Type B pancreatic cell (in vitro differentiated cells): ENCODE measurements around the gene DSCAML1. TPM values are rescaled to one million over a fixed set of nuclear protein-coding genes. Genes with fewer than 3 reads are reported as not detected.

ENCODE experiments used
- DNase-seq: peaks from one replicate; pipeline ENCODE4 v3.0.0; 2021; ENCODE audit warnings: mixed read lengths; ENCODE audit not compliant: unreplicated experiment; ENCODE audit errors: extremely low spot score
- H3K27ac Mint-ChIP-seq: 2 replicates; pipeline ENCODE4 v1.8.0; 2021; ENCODE audit warnings: mild to moderate bottlenecking, mixed read lengths
- H3K27me3 Mint-ChIP-seq: 2 replicates; pipeline ENCODE4 v1.8.0; 2021; ENCODE audit warnings: mixed read lengths
- H3K36me3 Mint-ChIP-seq: 2 replicates; pipeline ENCODE4 v1.8.0; 2021; ENCODE audit warnings: mixed read lengths
- H3K4me1 Mint-ChIP-seq: one replicate; pipeline ENCODE4 v1.8.0; 2021; ENCODE audit warnings: mixed read lengths; ENCODE audit not compliant: unreplicated experiment
- H3K4me3 Mint-ChIP-seq: 2 replicates; pipeline ENCODE4 v1.8.0; 2021; ENCODE audit warnings: mild to moderate bottlenecking, mixed read lengths
- H3K9me3 Mint-ChIP-seq: 2 replicates; pipeline ENCODE4 v1.8.0; 2021; ENCODE audit warnings: mixed read lengths
- total RNA-seq: library from RNA; stranded (reverse); gene quantifications from 2 replicates; pipeline ENCODE4 v1.2.1, GENCODE V29; 2021; ENCODE audit warnings: low replicate concordance
- TF ChIP-seq, protein P1 (sequence below): fragments of 200-600 bp; sonication (generic); conservative IDR thresholded peaks from 2 replicates; pipeline ENCODE4 v1.5.0; 2021; ENCODE audit warnings: antibody characterized with exemption, mild to moderate bottlenecking

Gene DSCAML1
- total RNA-seq, 1 donor from 2014 or later, result 5.8 TPM

DNA sequence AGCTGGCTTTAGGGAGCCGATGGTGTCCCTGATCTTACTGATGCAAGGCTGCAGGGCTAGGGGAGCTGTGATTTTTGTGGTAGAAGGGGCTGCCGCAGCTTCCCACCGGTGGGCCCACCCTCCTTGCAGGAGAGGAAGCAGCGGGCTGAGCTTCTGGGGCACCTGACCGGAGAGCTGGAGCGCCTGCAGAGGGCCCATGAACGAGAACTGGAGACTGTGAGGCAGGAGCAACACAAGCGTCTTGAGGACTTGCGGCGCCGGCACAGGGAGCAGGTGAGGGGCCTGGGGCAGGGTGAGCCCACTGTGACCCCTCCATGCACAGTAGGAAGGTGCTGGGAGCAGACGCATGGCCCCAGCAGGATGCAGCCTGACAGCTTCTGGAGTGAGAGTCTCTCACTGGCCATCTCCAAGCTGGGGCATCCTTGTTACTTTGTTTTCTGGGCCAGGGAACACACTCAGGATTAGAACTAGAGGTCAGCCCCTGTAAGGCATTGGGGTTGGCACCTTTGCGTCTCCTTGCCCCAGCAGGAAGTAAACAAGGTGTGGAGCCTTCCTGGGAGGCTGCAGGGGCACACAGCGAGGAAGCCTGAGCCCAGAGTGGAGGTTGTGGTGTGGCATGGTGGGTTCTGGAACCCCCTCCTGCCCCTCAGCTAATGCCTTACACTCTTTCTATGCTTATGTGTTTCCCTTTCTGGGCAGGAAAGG is 402.6 kb downstream of the DSCAML1 start:
- Mint-ChIP-seq H3K9me3 (no peaks in the 10 kb centered on the region), H3K27ac (no peak overlapping the region), H3K36me3 (peaks cover 45% of the 10 kb centered on the region)

DNA sequence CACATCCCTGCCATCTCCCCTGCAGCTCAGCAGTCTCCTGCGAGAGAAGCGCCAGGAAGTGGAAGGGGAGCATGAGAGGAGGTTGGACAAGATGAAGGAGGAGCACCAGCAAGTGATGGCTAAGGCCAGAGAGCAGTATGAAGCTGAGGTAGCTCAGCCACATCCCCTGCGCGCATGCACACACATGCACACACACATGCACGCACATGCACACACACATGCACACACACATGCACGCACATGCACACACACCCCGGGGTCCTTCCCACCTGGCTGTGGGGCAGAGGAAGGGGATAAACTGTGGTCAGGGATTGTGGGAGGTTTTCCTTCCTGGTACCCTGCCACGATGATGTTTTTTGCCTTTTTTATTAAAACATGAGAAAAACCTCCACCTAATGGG is 404.0 kb downstream of the DSCAML1 start:
- Mint-ChIP-seq H3K9me3 (no peaks in the 10 kb centered on the region), H3K4me3 (no peak overlapping the region), H3K36me3 (peaks cover 39% of the 10 kb centered on the region), H3K27me3 (no peaks in the 10 kb centered on the region), H3K4me1 (no peaks in the 10 kb centered on the region), H3K27ac (no peak overlapping the region)
- TF ChIP-seq, protein P1, sequence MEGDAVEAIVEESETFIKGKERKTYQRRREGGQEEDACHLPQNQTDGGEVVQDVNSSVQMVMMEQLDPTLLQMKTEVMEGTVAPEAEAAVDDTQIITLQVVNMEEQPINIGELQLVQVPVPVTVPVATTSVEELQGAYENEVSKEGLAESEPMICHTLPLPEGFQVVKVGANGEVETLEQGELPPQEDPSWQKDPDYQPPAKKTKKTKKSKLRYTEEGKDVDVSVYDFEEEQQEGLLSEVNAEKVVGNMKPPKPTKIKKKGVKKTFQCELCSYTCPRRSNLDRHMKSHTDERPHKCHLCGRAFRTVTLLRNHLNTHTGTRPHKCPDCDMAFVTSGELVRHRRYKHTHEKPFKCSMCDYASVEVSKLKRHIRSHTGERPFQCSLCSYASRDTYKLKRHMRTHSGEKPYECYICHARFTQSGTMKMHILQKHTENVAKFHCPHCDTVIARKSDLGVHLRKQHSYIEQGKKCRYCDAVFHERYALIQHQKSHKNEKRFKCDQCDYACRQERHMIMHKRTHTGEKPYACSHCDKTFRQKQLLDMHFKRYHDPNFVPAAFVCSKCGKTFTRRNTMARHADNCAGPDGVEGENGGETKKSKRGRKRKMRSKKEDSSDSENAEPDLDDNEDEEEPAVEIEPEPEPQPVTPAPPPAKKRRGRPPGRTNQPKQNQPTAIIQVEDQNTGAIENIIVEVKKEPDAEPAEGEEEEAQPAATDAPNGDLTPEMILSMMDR, result no peak
- DNase-seq, result no peak

More for the DNA sequence above, 402.6 kb downstream of the DSCAML1 start:
- Mint-ChIP-seq H3K4me1 (no peaks in the 10 kb centered on the region), H3K27me3 (no peaks in the 10 kb centered on the region), H3K4me3 (no peak overlapping the region)
- DNase-seq, result no peak
- TF ChIP-seq, protein P1, result no peak

DNA sequence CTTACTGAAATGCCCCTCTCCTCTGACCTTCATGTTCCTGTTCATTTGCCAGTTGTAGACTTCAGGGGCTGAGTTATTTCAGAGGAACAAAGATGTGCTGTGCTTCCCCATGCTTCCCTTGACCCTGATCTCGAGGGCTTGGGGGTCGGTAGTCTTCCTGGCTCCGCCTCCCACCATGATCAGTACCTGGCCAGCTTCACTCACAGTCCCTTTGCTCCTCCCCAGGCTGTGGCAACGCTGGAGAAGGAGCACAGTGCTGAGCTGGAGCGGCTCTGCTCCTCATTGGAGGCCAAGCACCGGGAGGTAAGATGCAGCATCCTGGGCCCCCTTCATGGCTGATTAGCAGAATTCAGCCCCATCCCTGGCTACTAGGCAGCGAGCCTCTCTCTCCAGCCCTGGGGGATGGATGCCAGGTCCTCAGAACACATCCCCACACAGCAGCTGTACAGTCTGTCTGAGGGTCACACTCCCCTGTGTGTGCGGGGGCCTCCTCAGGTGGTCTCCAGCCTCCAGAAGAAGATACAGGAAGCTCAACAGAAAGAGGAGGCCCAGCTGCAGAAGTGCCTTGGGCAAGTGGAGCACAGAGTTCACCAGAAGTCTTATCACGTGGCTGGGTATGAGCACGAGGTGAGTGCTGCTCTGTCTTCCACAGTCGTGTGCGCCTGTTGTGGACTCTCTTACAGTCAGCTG is 404.9 kb downstream of the DSCAML1 start:
- no peaks in the 10 kb centered on the region for H3K27me3 Mint-ChIP-seq
- peaks cover 31% of the 10 kb centered on the region for H3K36me3 Mint-ChIP-seq
- H3K9me3 Mint-ChIP-seq, result no peaks in the 10 kb centered on the region
- H3K4me3 Mint-ChIP-seq, result no peak overlapping the region
- TF ChIP-seq, protein P1, result no peak
- no peaks in the 10 kb centered on the region for H3K4me1 Mint-ChIP-seq
- no peak for DNase-seq
- no peak overlapping the region for H3K27ac Mint-ChIP-seq

DNA sequence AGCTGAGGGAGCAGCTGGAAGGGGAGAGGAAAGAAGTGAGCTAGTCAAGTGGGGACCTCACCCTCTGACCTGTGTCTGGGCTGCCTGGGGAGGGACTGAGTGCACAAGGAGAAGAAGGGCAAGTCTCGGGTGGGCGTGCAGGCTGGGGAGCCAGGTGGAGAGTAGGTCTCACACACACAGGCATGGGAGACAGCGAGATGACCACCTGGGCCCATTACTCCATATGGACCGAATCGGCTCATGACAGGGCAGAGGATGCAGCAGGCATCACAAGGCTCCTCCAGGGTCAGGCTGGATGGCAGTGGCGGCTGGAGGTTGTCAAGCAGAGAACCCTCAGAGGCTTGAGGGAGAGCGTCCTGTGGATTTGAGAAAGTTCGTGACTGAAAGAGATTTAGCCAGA is 405.8 kb downstream of the DSCAML1 start:
- Mint-ChIP-seq H3K4me1 (no peaks in the 10 kb centered on the region), H3K9me3 (no peaks in the 10 kb centered on the region), H3K36me3 (peaks cover 23% of the 10 kb centered on the region), H3K4me3 (no peak overlapping the region), H3K27me3 (no peaks in the 10 kb centered on the region), H3K27ac (no peak overlapping the region)
- TF ChIP-seq, protein P1, result no peak
- no peak for DNase-seq

DNA sequence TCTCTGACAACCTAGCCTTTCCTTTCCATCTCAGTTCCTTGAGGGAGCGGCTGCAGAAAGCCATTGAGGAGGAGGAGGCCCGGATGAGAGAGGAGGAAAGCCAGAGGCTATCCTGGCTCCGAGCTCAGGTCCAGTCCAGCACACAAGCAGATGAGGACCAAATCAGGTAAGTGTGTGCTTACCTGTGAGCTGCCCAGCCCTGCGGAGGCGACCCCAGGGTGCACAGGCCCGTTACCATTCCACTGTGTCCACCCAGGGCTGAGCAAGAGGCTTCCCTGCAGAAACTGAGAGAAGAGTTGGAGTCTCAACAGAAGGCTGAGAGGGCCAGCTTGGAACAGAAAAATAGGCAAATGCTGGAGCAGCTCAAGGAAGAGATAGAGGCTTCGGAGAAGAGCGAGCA is 406.3 kb downstream of the DSCAML1 start:
- no peaks in the 10 kb centered on the region for H3K9me3 Mint-ChIP-seq
- no peak for DNase-seq
- H3K4me3 Mint-ChIP-seq, result no peak overlapping the region
- H3K36me3 Mint-ChIP-seq, result peaks cover 23% of the 10 kb centered on the region
- no peak overlapping the region for H3K27ac Mint-ChIP-seq
- TF ChIP-seq, protein P1, result no peak
- no peaks in the 10 kb centered on the region for H3K27me3 Mint-ChIP-seq
- no peaks in the 10 kb centered on the region for H3K4me1 Mint-ChIP-seq
